Measurements from ENCODE around the gene DGKD.

DGKD gene

DNA sequence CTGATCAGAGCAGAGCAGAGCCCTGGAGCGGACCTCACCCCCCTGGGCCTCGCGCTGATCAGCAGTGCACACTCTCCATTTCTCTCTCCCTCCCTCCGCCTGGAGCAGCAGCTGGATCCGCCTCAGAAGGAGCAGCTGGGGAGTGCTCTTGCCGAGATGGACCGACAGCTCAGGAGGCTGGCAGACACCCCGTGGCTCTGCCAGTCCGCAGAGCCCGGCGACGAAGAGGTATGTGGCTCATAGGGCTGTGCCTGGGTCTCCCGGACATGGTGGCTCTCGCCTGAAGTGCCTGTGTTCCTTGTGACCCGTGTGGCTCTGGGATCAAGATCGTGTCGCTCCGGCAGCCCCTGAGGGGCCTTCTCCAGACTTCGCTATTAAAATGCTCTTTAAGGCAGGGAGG is 109.8 kb downstream of the DGKD start:
- no peak for DNase-seq

- DNase-seq: peak; percentile 1
Measured at GRCh38 chr2:233464531-233465240, 110.4 kb downstream of the DGKD start.

GRCh38 chr2:233466991-233467603 is 112.8 kb downstream of the DGKD start:
- DNase-seq: peak; percentile 7

GRCh38 chr2:233468047-233468740 is 113.9 kb downstream of the DGKD start:
- DNase-seq: no peak

DNA sequence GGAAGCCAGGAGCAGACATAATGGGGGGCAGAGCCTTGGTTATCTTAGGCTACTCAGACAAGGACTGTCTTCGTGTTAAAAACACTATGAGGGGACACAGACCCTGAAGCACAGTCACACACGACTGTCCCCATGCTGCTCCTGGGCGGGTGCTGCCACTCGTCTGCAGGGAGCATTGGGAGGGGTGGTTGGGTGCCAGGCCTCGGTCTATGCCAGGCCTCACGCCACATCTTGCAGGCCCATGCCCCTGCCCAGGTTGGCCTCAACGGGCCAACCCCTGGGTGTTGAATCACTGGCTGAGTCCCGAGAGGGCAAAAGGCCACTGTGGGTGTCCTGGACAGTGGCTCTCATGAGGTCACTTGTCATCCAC is 114.4 kb downstream of the DGKD start:
- no peak for DNase-seq

DNA sequence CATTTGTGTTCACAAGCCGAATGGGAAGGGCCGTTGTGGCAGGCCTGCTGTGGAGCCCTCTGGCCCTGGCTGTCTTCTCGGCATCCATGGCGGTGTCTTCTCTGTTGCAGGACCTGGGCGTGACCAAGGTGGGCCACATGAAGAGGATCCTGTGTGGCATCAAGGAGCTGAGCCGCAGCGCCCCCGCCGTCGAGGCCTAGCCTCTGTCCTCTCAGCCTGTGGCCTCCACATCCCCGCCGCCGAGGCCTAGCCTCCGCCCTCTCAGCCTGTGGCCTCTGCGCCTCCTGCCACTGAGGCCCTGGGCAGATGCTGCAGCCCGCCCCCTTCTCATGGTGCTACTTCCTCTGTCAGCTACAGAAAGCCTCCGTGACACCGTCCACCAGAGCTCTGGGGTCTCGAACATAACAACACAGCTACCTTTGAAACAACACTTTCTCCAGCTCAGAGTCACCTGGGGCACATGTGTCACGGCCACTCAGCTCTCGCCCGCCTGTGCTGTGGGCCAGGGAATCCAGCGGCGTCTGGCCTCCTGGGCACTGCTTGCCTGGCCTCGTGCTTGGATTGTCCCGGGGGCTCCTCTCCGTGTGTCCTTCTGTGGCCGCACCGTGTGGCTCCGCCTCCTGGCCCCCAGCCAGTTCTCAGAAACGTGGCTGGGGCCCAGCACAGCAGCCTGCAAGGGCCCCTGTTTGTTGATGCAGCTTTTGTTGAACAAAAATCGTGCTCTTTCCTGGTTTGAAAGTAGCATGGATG is 115.1 kb downstream of the DGKD start:
- no peak for DNase-seq

- no peak for DNase-seq
Measured at GRCh38 chr2:233470011-233470687, 115.9 kb downstream of the DGKD start.

GRCh38 chr2:233470839-233471238 is 116.5 kb downstream of the DGKD start:
- DNase-seq: peak; percentile 9

- DNase-seq: no peak
Measured at GRCh38 chr2:233471291-233472035, 117.2 kb downstream of the DGKD start.

DNA sequence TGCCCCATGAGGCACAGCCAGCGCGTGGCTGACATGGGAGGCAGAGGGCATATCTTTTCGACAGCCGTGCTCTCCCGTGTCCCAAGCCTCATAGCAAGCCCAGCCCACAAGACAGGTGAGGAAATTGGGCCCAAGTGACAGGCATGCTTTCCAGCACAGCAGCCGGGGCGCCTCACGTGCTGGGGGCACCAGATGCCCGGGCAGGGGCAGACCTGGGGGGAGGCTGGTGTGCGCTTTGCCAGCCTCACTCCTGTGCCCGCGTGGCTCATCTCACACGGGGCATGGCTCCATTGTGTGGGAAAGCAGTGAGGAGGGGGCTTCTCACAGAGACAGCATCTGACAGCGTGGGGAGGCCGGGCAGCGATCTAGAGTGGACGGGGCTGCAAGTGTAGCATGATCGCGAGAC is 119.1 kb downstream of the DGKD start:
- no peak for DNase-seq

DNA sequence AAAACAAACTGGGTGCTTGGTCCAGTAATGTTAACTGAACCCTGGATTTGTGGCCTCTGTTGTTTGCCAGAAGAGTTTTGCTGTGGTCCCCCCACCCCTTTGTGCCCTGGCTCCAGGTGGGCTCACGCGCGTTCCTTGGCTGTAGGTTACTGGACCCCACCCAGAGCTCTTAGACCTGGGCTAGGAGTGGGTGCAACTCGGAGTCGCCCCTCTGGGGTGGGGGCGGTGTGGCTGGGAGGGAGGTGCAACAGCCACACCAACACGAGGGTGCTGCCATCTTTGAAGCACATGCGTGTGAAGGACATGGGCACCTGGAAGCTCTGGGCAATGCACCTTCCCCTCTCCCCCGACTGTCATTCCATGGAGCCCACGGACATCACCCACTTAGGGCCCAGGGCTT is 119.6 kb downstream of the DGKD start:
- no peak for DNase-seq

- peak; percentile 8 for DNase-seq
Measured at GRCh38 chr2:233474308-233475160, 120.2 kb downstream of the DGKD start.

GRCh38 chr2:233476063-233476410 is 121.7 kb downstream of the DGKD start:
- DNase-seq: no peak

- no peak for DNase-seq
Measured at GRCh38 chr2:233476651-233477547, 122.6 kb downstream of the DGKD start.

DNA sequence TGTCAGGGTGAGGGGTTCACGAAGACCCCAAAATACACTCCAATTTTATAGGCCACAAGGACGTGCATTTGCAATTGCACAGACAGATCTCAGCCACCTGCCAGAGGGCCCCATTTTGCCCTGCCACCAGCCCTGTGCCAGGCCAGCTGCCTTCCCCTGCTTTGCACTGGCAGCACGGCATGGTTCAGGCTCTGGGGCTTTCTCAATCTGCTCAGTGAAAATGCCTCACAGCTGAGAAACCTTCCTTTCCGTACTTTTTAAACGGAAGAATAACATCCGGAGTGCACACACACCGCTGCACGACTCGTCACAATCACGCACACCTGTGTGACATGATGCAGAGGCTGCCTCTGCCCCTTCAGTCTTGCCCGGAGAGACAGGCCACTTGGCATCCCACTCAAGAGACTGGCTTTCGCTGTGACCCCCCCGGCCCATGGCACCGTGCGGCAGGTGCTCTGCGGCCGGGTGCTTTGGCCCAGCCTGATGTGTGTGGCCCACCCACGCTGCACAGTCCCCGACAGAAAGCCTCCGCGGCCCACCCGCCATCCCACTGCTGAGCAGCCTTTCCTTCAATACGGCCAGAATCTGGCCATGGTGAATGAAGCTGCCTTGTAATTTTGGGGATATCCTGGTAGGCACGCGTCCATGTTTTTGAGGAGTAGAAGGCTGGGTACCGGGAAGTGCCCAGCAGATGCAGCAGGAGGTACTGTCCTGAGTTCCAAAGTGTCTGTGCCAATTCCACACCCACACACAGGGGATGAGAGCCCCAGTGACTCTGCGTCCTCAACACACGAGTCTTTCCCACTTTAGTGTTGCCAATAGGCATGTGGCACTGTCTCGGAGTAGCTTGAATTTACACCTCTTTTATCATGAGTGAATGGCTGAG is 123.5 kb downstream of the DGKD start:
- DNase-seq: no peak

DNA sequence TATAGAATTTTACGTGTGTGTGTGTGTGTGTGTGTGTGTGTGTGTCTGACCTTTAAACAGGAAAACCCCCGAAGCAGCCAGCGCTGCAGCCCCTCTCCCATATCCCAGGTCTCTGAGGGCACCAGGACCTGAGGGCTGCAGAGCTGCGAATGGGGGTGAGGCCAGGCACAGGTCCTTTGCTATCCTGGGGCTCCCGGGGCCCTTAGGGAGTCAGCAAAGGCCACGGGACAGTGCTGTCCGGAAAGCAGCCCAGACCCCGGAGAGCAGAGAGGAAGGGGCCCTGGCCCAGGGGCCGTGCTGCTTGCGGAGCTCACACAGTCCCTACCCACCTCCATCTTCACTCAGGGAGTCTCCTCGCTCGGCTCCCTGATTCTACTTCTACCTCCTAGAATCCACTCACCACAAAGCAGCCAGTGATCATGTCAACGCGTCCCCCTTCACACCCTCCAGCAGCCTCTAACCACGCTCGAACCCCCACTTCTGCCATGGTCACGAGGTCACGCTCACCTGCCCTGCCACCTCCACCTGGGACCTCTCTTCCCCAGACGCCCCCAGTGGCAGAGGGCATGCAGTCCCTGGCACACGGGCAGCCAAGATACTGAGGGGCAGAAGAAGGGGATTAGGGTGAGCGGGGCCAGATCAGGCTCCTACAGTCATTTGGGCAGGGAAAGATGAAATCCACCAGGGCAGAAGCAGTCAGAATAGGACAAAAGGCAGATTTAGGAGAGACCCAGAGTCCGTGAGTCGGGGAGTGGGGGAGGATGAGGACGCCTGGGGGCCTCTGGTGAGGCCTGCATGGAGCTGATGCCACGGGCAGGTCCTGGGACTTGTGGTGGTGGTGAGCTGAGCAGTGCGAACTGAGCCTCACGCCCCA is 125.6 kb downstream of the DGKD start:
- DNase-seq: peak; percentile 8

DNA sequence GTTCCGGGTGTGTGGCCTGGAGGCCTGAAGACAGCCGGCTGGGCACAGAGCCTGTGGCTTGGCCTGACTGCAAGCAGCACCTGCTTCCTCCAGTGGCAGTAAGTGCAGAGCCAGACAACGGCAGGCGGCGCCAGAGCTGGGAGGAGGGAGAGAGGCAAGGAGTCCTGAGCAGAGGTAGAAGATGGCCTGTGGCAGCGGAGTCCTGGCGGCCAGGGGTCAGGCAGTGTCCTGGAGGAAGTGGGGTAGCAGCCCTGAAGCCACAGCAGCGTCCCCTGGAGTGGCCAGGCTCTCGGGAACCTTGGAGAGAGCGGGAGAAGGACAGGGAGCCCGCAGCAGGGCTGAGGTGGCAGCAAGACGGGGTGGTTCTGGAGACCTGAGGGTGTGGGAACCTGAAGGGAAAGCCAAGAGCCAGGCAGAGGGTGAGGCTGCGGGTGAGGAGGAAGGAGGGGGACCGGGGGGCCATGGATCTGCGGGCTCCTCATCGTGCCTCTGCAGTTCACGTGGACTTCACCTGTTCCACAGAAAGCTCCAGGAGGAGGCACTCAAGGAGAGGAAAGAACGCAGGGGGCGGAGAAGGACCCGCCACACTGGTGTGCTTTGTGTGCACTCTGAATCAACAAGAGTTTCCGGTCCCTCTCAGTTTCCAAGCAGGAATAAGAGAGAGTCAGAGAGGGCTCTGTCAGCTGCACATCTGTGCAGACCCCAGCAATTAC is 126.4 kb downstream of the DGKD start:
- DNase-seq: peak; percentile 8

Data from activated naive CD4-positive, alpha-beta T cell treated with anti-CD3 and anti-CD28 coated beads, Interleukin-2, amount 50 U/mL, for 16 hours (primary cell).